PC-9 (cell line): Measurements from ENCODE around the gene ZRANB2. TPM values are rescaled to one million over a fixed set of nuclear protein-coding genes. Genes with fewer than 3 reads are reported as not detected.

Source experiments
- BruUV-seq: library from RNA; stranded (reverse); fragments of 400-500 nt; replicated peaks from 2 replicates; lab custom pipeline; 2021; lab: Mats Ljungman, UMichigan
- CTCF ChIA-PET: fragments of 300-600 bp; sonication (Branson Sonifier 250); formaldehyde crosslinking; loops from one replicate; lab custom pipeline; 2022; ENCODE audit warnings: antibody characterized with exemption; lab: Charles Lee
- POLR2A ChIA-PET: fragments of 300-600 bp; sonication (Branson Sonifier 250); formaldehyde crosslinking; loops from one replicate; lab custom pipeline; 2022; ENCODE audit warnings: antibody characterized with exemption; ENCODE audit not compliant: unreplicated experiment; lab: Charles Lee
- DNase-seq, 2 experiments: peaks; one replicate each; pipeline versions ENCODE4 v3.0.0 to v3.0.0-alpha.2; 2015 to 2022; ENCODE audit warnings: mixed read lengths in 1 of 2
- H2AFZ ChIP-seq: fragments of 200-600 bp; sonication (generic); 2 replicates; pipeline ENCODE4 v1.8.1; 2017; ENCODE audit warnings: antibody characterized with exemption
- H3F3A ChIP-seq: fragments of 200-600 bp; sonication (generic); 2 replicates; pipeline ENCODE4 v1.8.1; 2017; ENCODE audit warnings: antibody characterized with exemption, mild to moderate bottlenecking, low read depth; ENCODE audit not compliant: insufficient read depth
- H3K27ac ChIP-seq: fragments of 200-600 bp; sonication (generic); 2 replicates; pipeline ENCODE4 v1.6.1; 2016; ENCODE audit warnings: mixed run types
- H3K27me3 ChIP-seq: fragments of 200-600 bp; sonication (generic); 2 replicates; pipeline ENCODE4 v1.6.1; 2016; ENCODE audit warnings: low read depth, mixed run types; ENCODE audit not compliant: insufficient read depth
- H3K36me3 ChIP-seq: fragments of 200-600 bp; sonication (generic); 2 replicates; pipeline ENCODE4 v1.6.1; 2016; ENCODE audit warnings: low read depth, mixed run types
- H3K4me1 ChIP-seq: fragments of 200-600 bp; sonication (generic); replicated peaks from 2 replicates; pipeline ENCODE4 v1.6.1; 2016; ENCODE audit warnings: mixed run types; ENCODE audit not compliant: insufficient read depth
- H3K4me2 ChIP-seq: fragments of 200-600 bp; sonication (generic); 2 replicates; pipeline ENCODE4 v1.6.1; 2017; ENCODE audit warnings: mixed run types
- H3K4me3 ChIP-seq: fragments of 200-600 bp; sonication (generic); 2 replicates; pipeline ENCODE4 v1.6.1; 2016; ENCODE audit warnings: mixed run types
- H3K79me2 ChIP-seq: fragments of 200-600 bp; sonication (generic); 2 replicates; pipeline ENCODE4 v1.6.1; 2017; ENCODE audit warnings: low read depth, mixed run types
- H3K9me2 ChIP-seq: fragments of 200-600 bp; sonication (generic); 2 replicates; pipeline ENCODE4 v1.8.1; 2017; ENCODE audit warnings: mild to moderate bottlenecking; ENCODE audit not compliant: insufficient read depth
- H3K9me3 ChIP-seq: fragments of 200-600 bp; sonication (generic); 2 replicates; pipeline ENCODE4 v1.8.1; 2016; ENCODE audit warnings: low read depth; ENCODE audit not compliant: insufficient read depth
- H4K20me1 ChIP-seq: fragments of 200-600 bp; sonication (generic); 2 replicates; pipeline ENCODE4 v1.8.1; 2017; ENCODE audit not compliant: insufficient read depth
- EZH2 ChIP-seq: fragments of 200-600 bp; sonication (generic); IDR thresholded peaks from 2 replicates; pipeline ENCODE4 v1.8.0; 2017; ENCODE audit warnings: antibody characterized with exemption, low read depth
- intact Hi-C: fragments of 100-400 bp; cut with micrococcal nuclease; formaldehyde crosslinking; loops from one replicate; pipeline ENCODE4 v1.10.0; 2022; ENCODE audit not compliant: unreplicated experiment
- total RNA-seq: library from RNA; stranded (reverse); gene quantifications from 2 replicates; pipeline ENCODE4 v1.2.3, GENCODE V29; 2021
- TF ChIP-seq, protein P1 (sequence below): fragments of 200-600 bp; sonication (generic); conservative IDR thresholded peaks from 2 replicates; pipeline ENCODE4 v1.6.1; 2017; ENCODE audit warnings: mixed run types, antibody characterized with exemption, mild to moderate bottlenecking, moderate library complexity

The ZRANB2 gene
- total RNA-seq, 1 experiment from 2014 or later = 79.6 TPM

DNA sequence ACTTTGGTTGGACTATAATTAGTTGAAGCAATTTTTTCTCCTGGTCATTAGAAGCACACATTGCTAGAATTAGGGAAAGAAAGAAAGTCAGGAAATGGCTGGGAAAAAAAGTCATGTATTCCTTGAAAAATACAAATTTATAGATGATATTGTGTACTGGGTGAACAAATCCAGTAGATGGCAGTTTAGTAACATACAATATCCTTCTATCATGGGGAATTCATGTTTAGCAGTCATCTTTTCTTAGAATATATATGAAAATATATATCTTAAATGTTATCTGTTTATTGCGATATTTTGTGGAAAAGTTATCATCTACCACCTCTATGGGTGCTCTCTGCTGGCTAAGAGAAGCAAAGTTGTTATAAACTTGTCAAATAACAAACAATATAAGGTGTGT lies 13.1 kb upstream of the ZRANB2 start:
- H3K79me2 ChIP-seq = no peaks in the 10 kb centered on the region
- no peak for TF ChIP-seq EZH2
- TF ChIP-seq, protein P1, sequence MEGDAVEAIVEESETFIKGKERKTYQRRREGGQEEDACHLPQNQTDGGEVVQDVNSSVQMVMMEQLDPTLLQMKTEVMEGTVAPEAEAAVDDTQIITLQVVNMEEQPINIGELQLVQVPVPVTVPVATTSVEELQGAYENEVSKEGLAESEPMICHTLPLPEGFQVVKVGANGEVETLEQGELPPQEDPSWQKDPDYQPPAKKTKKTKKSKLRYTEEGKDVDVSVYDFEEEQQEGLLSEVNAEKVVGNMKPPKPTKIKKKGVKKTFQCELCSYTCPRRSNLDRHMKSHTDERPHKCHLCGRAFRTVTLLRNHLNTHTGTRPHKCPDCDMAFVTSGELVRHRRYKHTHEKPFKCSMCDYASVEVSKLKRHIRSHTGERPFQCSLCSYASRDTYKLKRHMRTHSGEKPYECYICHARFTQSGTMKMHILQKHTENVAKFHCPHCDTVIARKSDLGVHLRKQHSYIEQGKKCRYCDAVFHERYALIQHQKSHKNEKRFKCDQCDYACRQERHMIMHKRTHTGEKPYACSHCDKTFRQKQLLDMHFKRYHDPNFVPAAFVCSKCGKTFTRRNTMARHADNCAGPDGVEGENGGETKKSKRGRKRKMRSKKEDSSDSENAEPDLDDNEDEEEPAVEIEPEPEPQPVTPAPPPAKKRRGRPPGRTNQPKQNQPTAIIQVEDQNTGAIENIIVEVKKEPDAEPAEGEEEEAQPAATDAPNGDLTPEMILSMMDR = peak; percentile 64
- H3K9me3 ChIP-seq = no peaks in the 10 kb centered on the region
- H2AFZ ChIP-seq = no peak overlapping the region
- no peak for DNase-seq
- intact Hi-C loops = no loop called here
- POLR2A ChIA-PET = no interaction called here
- H3F3A ChIP-seq = no peaks in the 10 kb centered on the region
- no TSS peak for BruUV-seq
- H3K4me2 ChIP-seq = no peak overlapping the region
- no peaks in the 10 kb centered on the region for H3K27me3 ChIP-seq
- H3K4me3 ChIP-seq = no peak overlapping the region
- CTCF ChIA-PET = no interaction called here
- no peaks in the 10 kb centered on the region for H3K4me1 ChIP-seq
- no peaks in the 10 kb centered on the region for H3K36me3 ChIP-seq
- H3K9me2 ChIP-seq = no peaks in the 10 kb centered on the region
- H4K20me1 ChIP-seq = no peaks in the 10 kb centered on the region
- no peak overlapping the region for H3K27ac ChIP-seq

DNA sequence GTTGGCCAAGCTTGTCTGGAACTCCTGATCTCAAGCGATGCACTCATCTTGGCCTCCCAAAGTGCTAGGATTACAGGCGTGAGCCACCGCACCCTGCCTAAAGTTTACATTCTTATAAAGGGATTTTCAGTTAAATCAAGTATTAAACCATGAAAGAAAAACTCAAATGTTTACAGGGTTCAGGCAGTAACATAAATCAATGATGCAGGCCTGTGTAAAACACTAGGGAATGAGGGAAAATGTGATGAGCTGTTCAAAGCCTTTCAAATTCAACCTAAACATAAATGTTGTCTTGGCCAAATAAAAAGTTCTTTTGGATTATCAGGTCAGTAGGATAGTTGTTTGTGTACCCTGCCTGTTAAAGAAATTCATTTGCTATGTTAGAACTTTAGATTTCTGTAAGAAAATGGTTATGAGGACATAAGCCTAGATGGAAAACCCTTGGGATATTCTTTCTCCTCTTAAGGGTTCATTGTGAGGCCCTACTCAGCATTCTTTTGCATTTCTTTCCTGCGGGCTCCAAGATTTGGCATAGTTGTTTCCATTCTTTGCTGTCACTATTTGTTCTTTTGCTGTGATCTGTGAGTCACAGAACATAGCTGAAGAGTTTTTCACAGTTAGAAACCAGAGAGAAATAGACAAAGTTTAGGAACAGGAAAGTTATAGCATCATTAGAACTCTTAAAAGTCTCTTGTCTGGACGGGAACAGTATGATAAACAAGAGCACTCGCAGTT lies 8.9 kb upstream of the ZRANB2 start:
- Histone ChIP-seq H3K9me3 (no peaks in the 10 kb centered on the region), H3K4me1 (no peaks in the 10 kb centered on the region), H2AFZ (no peak overlapping the region), H3K27ac (no peak overlapping the region), H3K4me3 (no peak overlapping the region), H3K79me2 (no peaks in the 10 kb centered on the region), H4K20me1 (no peaks in the 10 kb centered on the region), H3K27me3 (no peaks in the 10 kb centered on the region), H3K36me3 (no peaks in the 10 kb centered on the region), H3K9me2 (no peaks in the 10 kb centered on the region), H3K4me2 (no peak overlapping the region), H3F3A (no peaks in the 10 kb centered on the region)
- DNase-seq = no peak
- TF ChIP-seq EZH2 = no peak
- TF ChIP-seq, protein P1 = no peak
- CTCF ChIA-PET = no interaction called here
- POLR2A ChIA-PET = no interaction called here
- no TSS peak for BruUV-seq
- intact Hi-C loops = no loop called here

DNA sequence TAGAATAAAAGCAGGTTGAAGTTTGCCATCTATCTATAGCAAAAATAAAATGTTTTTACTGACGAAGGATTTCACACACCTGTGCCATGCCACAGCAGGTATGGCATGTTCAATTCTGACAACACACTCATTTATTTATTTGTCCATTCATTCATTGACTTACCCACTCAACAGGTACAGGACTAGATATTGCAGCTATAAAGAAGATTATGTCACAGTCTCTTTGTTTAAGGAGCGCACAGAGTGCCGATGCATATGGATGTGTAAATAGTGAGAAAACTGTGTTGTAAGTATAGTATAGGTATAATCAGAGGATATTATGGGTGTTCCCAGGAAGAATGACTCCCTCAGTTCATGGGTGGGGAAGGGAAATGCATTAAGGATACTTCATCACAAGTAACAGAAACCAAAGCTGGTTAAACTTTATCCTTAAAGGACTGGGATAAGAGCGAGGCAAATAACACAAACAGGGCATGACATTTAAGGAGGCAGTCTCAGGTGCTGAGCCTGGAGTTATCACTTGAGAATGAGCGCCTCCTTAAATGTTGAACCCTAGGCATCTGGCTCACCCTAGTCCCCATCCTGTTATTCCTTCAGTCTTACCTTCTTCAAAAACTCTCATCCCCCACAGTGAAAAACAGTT lies 7.9 kb upstream of the ZRANB2 start:
- TF ChIP-seq, protein P1 = no peak
- TF ChIP-seq EZH2 = no peak
- H3K9me3 ChIP-seq = no peaks in the 10 kb centered on the region
- H4K20me1 ChIP-seq = no peaks in the 10 kb centered on the region
- no peaks in the 10 kb centered on the region for H3K9me2 ChIP-seq
- no peak overlapping the region for H3K27ac ChIP-seq
- intact Hi-C loops = no loop called here
- no peaks in the 10 kb centered on the region for H3K4me1 ChIP-seq
- no peak for DNase-seq
- H3K4me2 ChIP-seq = no peak overlapping the region
- CTCF ChIA-PET = no interaction called here
- H3K27me3 ChIP-seq = no peaks in the 10 kb centered on the region
- POLR2A ChIA-PET = no interaction called here
- BruUV-seq = no TSS peak
- no peak overlapping the region for H2AFZ ChIP-seq
- H3K79me2 ChIP-seq = no peaks in the 10 kb centered on the region
- no peaks in the 10 kb centered on the region for H3F3A ChIP-seq
- no peak overlapping the region for H3K4me3 ChIP-seq
- H3K36me3 ChIP-seq = no peaks in the 10 kb centered on the region
